Sigmoid colon (tissue), 3 donors: ENCODE measurements around the gene DGCR2.

Source experiments
- CTCF ChIP-seq, 4 experiments: fragments of 450-650 bp in 3 of 4; fragments of 200-600 bp in 1 of 4; IDR thresholded peaks; one replicate each; pipeline ENCODE4 v1.5.1; 2016 to 2019; ENCODE audit warnings: antibody characterized with exemption in 4 of 4, mild to moderate bottlenecking in 3 of 4, moderate library complexity in 2 of 4
- POLR2A ChIP-seq, 2 donors: fragments of 450-650 bp; IDR thresholded peaks; one replicate each; pipeline ENCODE4 v1.6.1; 2016; ENCODE audit warnings: antibody characterized with exemption in 2 of 2, mild to moderate bottlenecking in 2 of 2, moderate library complexity in 2 of 2

- TF ChIP-seq POLR2A (IDR thresholded peaks at IDR 0.05) = no peak
- TF ChIP-seq CTCF (IDR thresholded peaks at IDR 0.05) = no peak
Measured at GRCh38 chr22:19067696-19068348, 54.4 kb downstream of the DGCR2 start.
